NOMO-1 treated with dmso at 0.1 percent for 144 hours (cell line): ENCODE data around the gene TRMT112.
A peak's percentile ranks its signal among the peaks of the same experiment; 100 is the strongest.
"Not testable (repeated sequence)": the region's sequence is repeated elsewhere in the genome, so short reads cannot be mapped to it uniquely, and the experiment has no call there.

ENCODE experiments used
- DNase-seq: peaks from one replicate; lab custom pipeline; 2025; ENCODE audit not compliant: unreplicated experiment; lab: John Stamatoyannopoulos, UW

The TRMT112 gene

DNA sequence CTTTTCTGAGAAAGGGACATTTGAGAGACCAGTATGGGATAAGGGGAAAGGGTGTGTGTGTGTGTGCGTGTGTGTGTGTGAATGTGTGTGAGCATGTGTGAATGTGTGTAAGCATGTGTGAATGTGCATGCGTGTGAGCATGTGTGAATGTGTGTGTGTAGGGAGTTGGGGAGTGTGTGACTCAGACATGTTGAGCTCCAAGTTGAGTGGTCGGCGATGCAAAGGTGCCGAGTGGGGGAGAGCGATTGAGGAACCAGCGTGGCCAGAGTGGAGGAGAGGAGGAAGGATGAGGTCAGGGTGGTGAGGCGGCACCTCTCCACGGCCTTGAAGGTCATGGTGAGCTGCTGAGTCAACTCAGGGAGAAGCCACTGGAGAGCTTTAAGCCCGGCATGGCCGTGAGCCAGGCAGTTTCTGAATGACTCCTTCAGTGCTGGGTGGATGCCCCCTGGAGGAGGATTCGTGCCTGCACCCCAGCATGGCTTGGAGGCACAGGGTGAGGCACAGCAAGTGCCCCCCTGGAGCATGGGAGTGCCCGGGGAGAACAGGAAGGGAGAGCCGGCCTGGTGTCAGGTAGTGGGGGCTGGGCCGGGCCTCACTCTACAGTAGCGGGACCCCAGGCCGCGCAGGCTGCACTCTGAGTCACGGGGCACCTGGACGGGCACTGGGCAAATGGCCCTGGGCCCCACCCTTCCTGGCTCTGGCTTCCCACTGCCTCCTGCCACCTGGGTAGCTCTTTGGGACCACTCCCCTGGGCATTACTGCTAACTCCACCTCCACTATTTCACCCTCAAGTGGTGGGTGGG is 14.4 kb upstream of the TRMT112 start:
- peak; percentile 85 for DNase-seq

DNA sequence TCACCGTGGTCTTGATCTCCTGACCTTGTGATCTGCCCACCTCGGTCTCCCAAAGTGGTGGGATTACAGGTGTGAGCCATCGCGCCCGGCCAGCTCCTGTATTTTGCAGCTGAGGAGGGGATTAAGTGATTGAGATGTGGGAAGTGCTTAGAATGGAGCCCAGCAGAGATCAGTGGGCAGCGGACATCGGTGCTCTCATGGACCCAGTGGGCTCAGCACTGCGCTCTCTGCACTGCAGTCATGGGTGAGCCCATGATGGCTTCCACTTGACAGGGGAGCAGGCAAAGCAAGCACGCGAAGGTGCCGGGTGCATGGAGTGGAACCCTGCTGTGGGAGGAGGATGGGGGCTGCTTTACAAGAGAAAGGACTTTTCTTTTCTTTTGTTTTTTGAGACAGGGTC is 13.5 kb upstream of the TRMT112 start:
- no peak for DNase-seq

DNA sequence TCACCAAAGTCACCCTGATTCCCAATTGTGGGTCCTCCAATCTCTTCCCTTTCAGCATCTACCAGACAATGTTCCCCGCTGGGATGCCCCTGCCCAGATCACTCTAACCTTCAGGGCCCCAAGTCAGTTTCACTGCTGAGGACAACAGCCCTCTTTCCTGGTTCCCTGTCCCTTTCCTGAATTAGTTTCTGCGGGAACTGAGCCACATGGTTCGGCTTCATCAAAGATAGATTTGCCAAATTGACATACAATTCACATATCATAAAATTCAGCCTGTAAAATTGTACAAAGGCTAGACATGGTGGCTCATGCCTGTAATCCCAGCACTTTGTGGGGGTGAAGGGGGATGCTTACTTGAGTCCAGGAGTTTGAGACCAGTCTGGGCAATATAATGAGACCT is 10.6 kb upstream of the TRMT112 start:
- no peak for DNase-seq

DNA sequence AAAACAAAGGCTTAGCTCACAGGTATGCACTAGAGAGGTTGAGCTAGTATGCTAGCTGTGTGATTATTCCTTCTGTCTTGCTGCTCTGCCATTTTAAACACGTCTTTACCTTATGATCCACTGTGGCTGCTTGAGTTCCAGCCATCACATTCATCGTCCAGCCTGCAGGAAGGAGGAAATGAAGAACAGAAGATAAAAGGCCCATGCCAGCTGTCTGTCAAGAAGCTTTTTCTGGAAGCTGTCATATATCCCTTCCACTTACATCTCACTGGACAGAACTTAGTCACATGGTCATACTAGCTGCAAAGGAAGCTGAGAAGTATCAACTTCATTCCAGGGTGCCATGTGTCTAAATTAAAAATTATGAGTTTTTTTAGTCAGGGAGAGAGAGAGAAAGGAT is 10.0 kb upstream of the TRMT112 start:
- no peak for DNase-seq

DNA sequence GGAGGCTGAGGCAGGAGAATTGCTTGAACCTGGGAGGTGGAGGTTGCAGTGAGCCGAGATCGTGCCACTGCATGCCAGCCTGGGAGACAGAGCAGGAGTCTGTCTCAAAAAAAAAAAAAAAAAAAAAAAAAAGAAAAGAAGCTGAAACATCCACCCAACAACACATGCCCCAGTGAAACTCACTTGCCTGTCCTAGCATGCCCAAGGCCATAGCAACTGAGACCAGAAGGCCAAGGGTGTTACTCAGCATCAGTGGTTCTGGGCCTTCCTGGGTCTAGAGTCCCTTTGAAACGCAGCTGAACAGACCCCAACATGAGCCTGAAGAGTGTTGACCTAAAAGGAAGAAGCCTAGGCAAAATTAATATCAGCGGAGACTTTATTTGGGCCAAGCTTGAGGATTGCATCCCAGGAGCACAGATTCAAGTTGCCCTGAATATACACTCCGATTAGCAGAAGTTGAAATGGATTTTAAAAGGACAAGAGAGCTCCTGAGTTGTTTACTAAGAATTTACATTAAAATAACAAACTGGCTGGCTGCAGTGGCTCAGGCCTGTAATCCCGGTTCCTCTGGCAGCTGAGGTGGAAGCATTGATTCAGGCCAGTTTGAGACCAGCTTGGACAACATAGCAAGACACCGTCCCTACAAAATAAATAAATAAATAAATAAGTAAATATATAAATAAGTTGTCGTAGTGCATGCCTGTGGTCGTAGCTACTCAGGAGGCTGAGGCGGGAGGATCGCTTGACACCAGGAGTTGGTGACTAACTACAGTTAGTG is 7.5 kb upstream of the TRMT112 start:
- DNase-seq, result no peak

DNA sequence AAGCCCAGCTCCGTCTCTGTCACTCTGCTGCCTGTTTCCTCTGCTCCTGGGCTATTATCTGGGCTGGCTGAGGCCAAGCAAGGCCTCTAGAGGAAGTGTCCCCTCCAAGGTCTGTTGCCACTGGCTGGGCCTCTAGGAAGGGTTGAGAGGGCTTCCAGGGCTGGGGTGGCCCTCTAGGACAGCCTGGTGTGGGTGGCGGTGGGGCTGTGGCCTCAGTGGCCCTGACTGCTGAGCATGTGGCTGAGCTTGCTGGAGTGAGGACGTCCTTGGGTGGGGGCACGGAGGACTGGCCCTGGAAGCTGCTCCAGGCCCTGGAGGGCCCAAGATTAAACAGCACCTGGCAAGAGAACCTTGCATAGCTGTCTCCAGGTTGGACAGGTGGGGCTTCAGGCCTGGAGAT is 6.6 kb upstream of the TRMT112 start:
- not testable (repeated sequence) for DNase-seq

DNA sequence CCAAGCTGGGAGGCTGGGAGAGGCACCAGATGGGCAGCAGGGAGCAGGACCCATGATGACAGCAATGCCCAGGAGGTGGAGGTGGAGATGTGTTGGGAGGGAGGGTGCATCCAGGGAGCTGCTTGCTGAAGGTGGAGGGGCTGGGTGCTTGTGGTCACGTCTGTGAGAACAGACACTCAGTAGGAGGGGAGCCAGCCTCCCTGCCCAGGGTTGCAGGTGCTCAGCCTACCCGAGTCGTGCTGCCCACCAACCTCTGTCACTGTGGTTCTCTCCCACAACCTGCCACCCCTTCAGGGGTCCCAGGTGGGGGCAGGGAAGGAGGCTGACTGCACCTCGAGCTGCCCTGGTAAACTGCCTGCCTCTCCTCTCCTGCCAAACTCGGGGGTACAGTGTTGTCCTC is 6.0 kb upstream of the TRMT112 start:
- no peak for DNase-seq

DNA sequence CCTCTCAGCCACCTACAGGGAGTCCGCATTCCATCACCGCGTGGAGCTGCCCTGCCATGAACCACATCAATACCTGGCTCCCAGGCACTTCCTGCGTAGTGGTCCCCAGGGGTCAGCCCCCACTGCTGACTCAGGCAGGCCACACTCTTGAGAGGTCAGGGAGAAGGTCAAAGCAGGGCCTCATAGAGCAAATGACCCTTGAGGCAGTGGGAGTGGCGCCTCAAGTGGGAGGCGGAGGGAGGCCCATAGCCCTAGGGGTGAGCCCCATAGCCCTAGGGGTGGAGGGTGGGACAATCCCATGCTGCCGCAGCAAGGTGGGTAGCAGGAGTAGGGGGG is 5.5 kb upstream of the TRMT112 start:
- DNase-seq, result no peak

DNA sequence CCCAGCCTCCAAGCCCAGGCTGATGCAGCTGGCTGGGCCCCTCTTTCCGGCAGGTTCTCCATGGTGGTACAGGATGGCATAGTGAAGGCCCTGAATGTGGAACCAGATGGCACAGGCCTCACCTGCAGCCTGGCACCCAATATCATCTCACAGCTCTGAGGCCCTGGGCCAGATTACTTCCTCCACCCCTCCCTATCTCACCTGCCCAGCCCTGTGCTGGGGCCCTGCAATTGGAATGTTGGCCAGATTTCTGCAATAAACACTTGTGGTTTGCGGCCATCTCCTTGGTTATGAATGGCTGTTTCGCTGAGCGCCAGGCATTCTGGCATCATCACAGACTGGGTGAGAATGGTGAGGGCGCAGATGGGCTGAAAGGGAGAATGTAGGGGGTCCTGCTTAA is 4.2 kb upstream of the TRMT112 start:
- DNase-seq, result no peak

DNA sequence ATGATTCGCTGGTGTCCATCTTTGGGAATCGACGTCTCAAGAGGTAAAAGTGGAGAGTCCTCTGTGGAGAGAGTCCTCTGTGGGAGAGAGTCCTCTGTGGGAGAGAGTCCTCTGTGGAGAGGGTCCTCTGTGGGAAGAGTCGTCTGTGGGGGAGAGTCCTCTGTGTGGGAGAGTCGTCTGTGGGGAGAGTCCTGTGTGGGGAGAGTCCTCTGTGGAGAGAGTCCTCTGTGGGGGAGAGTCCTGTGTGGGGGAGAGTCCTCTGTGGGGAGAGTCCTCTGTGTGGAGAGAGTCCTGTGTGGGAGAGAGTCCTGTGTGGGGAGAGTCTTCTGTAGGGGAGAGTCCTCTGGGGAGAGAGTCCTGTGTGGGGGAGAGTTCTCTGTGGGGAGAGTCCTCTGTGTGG is 3.7 kb upstream of the TRMT112 start:
- DNase-seq, result no peak

DNA sequence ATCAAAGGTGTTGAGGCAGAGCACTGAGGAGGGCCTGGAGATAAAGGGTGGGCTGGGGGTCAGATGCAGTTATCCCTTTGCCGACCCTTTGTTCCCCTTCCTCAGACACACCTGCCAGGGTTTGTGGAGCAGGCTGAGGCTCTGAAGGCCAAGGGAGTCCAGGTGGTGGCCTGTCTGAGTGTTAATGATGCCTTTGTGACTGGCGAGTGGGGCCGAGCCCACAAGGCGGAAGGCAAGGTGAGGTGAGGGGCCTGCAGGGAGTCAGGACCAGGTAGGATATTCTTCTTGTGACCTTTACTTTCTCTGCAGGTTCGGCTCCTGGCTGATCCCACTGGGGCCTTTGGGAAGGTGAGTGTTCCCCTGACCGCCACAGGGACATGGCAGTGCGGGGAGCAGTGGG is 3.2 kb upstream of the TRMT112 start:
- DNase-seq, result no peak

DNA sequence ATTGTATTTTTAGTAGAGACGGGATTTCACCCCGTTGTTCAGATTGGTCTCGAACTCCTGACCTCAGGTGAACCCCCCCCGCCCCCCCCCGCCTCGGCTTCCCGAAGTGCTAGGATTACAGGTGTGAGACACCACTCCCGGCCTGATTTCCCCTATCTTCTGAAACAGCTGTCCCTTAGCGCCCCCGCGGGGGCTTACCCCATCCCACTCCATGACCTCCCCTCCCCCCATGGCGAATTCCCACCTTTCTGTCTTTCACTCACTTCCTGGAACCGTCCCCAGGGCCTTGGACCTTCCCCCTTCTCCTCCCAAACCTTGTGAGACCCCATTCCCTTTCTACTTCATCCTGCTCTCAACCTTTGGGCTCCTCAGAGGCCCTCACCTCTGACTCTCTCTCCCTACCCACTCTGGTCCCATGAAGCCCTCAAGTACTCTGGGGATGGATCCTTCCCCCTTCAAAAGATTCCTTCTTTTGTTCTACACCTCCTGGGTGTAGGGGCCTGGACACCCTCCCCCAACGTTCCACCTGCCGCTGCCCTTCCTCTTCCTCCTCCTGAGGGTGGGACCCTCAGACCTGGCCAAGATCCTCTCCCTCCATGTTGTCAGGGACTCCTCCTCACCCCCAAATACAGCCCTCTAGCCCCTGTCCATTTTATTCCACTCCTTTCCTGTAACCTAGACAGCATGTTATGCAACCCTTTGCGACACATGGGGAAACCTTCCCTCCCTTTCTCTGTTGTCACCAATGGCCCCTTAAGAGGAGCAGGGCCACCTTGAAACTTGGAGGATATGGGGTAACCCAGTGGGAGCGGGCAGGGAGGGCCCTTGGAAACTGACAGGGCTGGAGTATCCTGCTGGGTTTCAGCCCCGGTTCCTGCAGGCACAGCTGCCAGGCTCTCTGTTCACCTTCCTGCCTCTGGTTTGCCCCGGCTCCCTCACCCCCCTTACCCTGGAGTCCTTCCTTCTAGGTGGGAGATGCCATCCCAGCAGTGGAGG is 1.7 kb upstream of the TRMT112 start:
- DNase-seq, result no peak

DNA sequence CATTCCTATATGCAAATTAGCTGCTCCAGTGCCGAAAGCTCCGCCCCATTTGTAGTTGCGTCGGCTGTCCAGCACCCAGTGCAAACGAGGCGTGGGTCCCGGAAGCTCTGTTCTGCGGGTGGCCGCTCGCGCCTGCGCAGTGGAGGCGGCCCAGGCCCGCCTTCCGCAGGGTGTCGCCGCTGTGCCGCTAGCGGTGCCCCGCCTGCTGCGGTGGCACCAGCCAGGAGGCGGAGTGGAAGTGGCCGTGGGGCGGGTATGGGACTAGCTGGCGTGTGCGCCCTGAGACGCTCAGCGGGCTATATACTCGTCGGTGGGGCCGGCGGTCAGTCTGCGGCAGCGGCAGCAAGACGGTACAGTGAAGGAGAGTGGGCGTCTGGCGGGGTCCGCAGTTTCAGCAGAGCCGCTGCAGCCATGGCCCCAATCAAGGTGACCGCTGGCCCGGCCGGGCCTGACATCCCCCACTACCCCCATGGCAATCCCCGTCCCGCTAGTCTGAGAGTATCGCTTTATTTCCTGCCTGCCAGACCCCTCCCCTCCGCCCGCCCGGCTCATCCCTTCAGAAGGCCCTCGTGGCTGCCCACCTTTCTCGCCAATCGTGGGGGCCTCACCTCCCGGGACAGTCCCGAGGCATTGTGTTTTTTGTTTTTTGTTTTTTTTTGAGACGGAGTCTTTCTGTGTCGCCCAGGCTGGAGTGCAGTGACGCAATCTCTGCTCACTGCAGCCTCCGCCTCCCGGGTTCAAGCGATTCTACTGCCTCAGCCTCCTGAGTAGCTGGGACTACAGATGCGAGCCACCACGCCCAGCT is 804 bp upstream of the TRMT112 start, which contains the start of gene PRDX5:
Gene PRDX5 (plus strand): TSS at position 161 of the 805 bp plus-strand sequence. CDS start 95 bp downstream, at position 256.
- DNase-seq, result peak; percentile 97

DNA sequence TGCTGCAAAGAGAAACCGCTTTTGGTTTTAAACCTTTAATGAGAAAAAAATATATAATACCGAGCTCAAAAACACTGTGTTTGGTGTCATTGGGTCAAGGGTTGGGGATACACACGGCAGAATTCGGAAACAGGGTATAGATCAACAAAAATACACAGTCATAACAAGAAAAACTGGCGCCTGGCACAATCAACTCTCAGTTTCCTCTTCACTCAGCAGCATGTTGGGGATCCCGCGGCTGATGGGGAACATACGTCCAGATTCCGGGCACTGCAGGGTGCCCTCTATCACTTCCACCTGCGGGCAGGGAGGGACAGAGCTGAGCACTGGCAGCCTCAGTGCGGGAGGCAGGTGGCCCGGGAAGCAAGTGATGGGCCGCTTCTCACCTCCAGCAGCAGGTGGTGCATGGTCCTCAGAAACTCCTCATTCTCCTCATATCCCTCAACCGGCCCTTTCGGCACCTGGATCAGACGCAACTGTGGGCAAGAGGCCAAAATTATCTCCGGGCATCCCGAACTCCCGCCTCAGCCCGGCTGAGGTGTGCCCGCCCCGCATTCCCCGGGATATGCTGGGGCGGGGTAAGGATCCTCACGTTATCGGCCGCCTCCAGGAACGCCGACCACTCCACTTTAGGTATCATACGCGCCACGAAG is 561 bp downstream of the TRMT112 start:
- DNase-seq, result no peak

DNA sequence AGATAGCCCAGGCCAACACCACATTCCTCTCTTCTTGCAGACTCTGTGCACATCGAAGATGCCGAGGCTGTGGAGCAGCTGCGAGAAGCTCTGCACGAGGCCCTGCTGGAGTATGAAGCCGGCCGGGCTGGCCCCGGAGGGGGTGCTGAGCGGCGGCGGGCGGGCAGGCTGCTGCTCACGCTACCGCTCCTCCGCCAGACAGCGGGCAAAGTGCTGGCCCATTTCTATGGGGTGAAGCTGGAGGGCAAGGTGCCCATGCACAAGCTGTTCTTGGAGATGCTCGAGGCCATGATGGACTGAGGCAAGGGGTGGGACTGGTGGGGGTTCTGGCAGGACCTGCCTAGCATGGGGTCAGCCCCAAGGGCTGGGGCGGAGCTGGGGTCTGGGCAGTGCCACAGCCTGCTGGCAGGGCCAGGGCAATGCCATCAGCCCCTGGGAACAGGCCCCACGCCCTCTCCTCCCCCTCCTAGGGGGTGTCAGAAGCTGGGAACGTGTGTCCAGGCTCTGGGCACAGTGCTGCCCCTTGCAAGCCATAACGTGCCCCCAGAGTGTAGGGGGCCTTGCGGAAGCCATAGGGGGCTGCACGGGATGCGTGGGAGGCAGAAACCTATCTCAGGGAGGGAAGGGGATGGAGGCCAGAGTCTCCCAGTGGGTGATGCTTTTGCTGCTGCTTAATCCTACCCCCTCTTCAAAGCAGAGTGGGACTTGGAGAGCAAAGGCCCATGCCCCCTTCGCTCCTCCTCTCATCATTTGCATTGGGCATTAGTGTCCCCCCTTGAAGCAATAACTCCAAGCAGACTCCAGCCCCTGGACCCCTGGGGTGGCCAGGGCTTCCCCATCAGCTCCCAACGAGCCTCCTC is 1.5 kb downstream of the TRMT112 start:
- DNase-seq, result not testable (repeated sequence)

DNA sequence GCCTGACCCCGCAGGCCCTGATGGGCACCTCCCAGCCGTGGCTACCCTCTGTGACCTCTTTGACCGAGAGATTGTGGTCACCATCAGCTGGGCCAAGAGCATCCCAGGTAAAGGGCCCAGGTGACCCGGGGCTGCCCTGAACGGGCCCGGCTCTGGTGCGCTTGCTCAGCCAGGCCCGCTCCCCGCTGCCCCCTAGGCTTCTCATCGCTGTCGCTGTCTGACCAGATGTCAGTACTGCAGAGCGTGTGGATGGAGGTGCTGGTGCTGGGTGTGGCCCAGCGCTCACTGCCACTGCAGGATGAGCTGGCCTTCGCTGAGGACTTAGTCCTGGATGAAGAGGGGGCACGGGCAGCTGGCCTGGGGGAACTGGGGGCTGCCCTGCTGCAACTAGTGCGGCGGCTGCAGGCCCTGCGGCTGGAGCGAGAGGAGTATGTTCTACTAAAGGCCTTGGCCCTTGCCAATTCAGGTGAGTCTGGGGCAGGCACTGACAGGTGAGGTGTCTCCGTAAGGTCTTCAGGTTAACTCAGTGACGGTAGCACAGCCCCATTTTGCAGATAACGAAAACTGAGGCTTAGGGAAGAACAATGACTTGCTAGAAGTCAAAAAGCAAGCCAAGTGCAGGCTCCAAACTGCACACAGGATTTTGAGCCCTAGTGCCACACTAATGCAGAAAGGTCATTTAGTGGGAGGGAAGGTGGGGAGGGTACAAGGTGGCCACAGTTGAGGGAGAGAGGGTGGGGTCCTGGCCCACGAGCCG is 2.4 kb downstream of the TRMT112 start:
- DNase-seq, result no peak

DNA sequence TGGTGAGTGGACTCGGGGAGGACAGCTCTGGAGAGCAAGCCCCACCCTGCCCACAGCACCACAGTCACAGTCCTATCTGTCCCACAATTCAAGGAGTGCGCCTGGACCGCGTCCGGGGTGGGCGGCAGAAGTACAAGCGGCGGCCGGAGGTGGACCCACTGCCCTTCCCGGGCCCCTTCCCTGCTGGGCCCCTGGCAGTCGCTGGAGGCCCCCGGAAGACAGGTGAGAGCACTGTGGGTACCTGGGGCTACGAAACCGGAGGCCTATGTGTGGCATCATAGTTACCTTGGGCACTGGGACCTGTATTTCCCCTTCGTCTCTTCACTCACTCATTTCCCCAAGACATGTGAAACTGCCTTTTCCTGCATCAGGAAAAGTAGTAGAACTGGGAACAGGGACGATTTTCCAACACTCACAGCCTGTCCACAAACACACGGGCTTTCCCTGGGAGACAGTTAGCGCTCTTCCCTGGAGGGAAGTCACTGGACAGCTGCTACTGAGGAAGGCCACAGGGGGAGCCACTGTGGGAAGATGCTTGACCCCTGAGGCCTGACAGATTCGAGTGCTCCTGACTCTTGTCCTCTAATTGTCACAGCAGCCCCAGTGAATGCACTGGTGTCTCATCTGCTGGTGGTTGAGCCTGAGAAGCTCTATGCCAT is 3.1 kb downstream of the TRMT112 start:
- DNase-seq, result no peak
